GM12878 (cell line): Measurements from ENCODE around the gene GABBR2. TPM values are rescaled to one million over a fixed set of nuclear protein-coding genes. Genes with fewer than 3 reads are reported as not detected.

ENCODE experiments used
- ATAC-seq: fragments of 200-7000 bp; cut with Tn5 transposase; 3 replicates; pipeline ENCODE4 v1.9.1; 2020; ENCODE audit warnings: mild to moderate bottlenecking, moderate library complexity
- BruUV-seq: library from RNA; stranded (reverse); fragments of 400-500 nt; replicated peaks from 2 replicates; lab custom pipeline; 2021; lab: Mats Ljungman, UMichigan
- CTCF ChIA-PET: fragments of 300-600 bp; sonication (Branson Sonifier 250); formaldehyde crosslinking; extraction: SDS; loops from one replicate; lab custom pipeline; 2021; ENCODE audit warnings: inconsistent platforms; lab: Yijun Ruan, JAX
- POLR2A ChIA-PET: fragments of 350-600 bp; formaldehyde crosslinking; extraction: SDS; loops from one replicate; lab custom pipeline; 2021; ENCODE audit warnings: inconsistent platforms; lab: Charles Lee
- RAD21 ChIA-PET: fragments of 300-600 bp; sonication (Branson Sonifier 250); formaldehyde crosslinking; loops from one replicate; lab custom pipeline; 2023; ENCODE audit warnings: antibody characterized with exemption; ENCODE audit not compliant: unreplicated experiment; lab: Charles Lee
- SMC1A ChIA-PET: fragments of 300-600 bp; sonication (Branson Sonifier 250); formaldehyde crosslinking; loops from one replicate; lab custom pipeline; 2023; ENCODE audit not compliant: unreplicated experiment, uncharacterized antibody; lab: Charles Lee
- DNase-seq: peaks from one replicate; pipeline ENCODE4 v3.0.0-alpha.2; 2011; ENCODE audit warnings: low read depth, low spot score
- FAIRE-seq: peaks from 3 replicates; lab custom pipeline; 2011; peaks lifted over from hg19 to GRCh38; lab: Jason Lieb, UNC
- H2AFZ ChIP-seq: 2 replicates; pipeline ENCODE4 v1.6.0; 2011; ENCODE audit warnings: low read depth, low read length, control low read depth; ENCODE audit not compliant: control insufficient read depth
- H3K27ac ChIP-seq: 2 replicates; pipeline ENCODE4 v1.5.1; 2011; ENCODE audit warnings: control low read depth; ENCODE audit not compliant: control insufficient read depth, insufficient read depth
- H3K27me3 ChIP-seq, 2 experiments: replicated peaks in 1 of 2; 2 replicates each; pipeline versions ENCODE4 v1.6.0 to v1.6.1; 2011; ENCODE audit warnings: low read length in 1 of 2; ENCODE audit not compliant: control insufficient read depth in 2 of 2, insufficient read depth in 2 of 2
- H3K36me3 ChIP-seq, 2 experiments: 2 replicates each; pipeline ENCODE4 v1.5.1; 2011; ENCODE audit warnings: low read length in 1 of 2; ENCODE audit not compliant: control insufficient read depth in 2 of 2, insufficient read depth in 2 of 2
- H3K4me1 ChIP-seq: 2 replicates; pipeline ENCODE4 v1.6.1; 2011; ENCODE audit warnings: mild to moderate bottlenecking, low read length, moderate library complexity, mixed read lengths; ENCODE audit not compliant: control insufficient read depth, insufficient read depth
- H3K4me2 ChIP-seq: 2 replicates; pipeline ENCODE4 v1.6.0; 2011; ENCODE audit warnings: control low read depth; ENCODE audit not compliant: control insufficient read depth, insufficient read depth
- H3K4me3 ChIP-seq: fragments of 200-600 bp; sonication (generic); 2 replicates; pipeline ENCODE4 v1.5.1; 2016
- H3K79me2 ChIP-seq: 2 replicates; pipeline ENCODE4 v1.6.0; 2011; ENCODE audit warnings: low read length; ENCODE audit not compliant: control insufficient read depth, insufficient read depth
- H3K9ac ChIP-seq: 2 replicates; pipeline ENCODE4 v1.8.0; 2011; ENCODE audit warnings: low read length, control low read depth, mixed read lengths; ENCODE audit not compliant: control insufficient read depth, insufficient read depth
- H3K9me3 ChIP-seq: replicated peaks from 3 replicates; pipeline ENCODE4 v1.5.1; 2011; ENCODE audit warnings: mild to moderate bottlenecking, low read length; ENCODE audit not compliant: control insufficient read depth, insufficient read depth
- H4K20me1 ChIP-seq: 2 replicates; pipeline ENCODE4 v1.6.0; 2011; ENCODE audit not compliant: control insufficient read depth, insufficient read depth
- CBFB ChIP-seq: IDR thresholded peaks from 2 replicates; pipeline ENCODE4 v1.6.1; 2016; ENCODE audit warnings: antibody characterized with exemption, low read depth
- E4F1 ChIP-seq: fragments of 450-650 bp; IDR thresholded peaks from 2 replicates; pipeline ENCODE4 v1.6.1; 2018; ENCODE audit warnings: borderline replicate concordance, mild to moderate bottlenecking; ENCODE audit not compliant: partially characterized antibody
- IKZF2 ChIP-seq, 2 experiments: fragments of 450-650 bp; IDR thresholded peaks; 2 replicates each; pipeline ENCODE4 v1.6.1; 2017; ENCODE audit warnings: mild to moderate bottlenecking in 2 of 2, moderate library complexity in 2 of 2
- IRF5 ChIP-seq: fragments of 450-650 bp; IDR thresholded peaks from 2 replicates; pipeline ENCODE4 v1.6.1; 2017; ENCODE audit warnings: borderline replicate concordance
- KLF5 ChIP-seq: fragments of 450-650 bp; IDR thresholded peaks from 2 replicates; pipeline ENCODE4 v1.6.1; 2014; ENCODE audit warnings: mild to moderate bottlenecking; ENCODE audit not compliant: partially characterized antibody
- NFIC ChIP-seq: IDR thresholded peaks from 2 replicates; pipeline ENCODE4 v1.6.1; 2012; ENCODE audit warnings: low read depth, mild to moderate bottlenecking, inconsistent platforms, low read length, moderate library complexity
- POLR2AphosphoS2 ChIP-seq: IDR thresholded peaks from 2 replicates; pipeline ENCODE4 v1.6.1; 2011; ENCODE audit warnings: low read depth, mild to moderate bottlenecking, low read length, improper control_type of control experiment, moderate library complexity
- RBBP5 ChIP-seq: fragments of 200-600 bp; sonication (generic); conservative IDR thresholded peaks from 2 replicates; pipeline ENCODE4 v1.6.1; 2016
- SIX5 ChIP-seq: IDR thresholded peaks from 2 replicates; pipeline ENCODE4 v1.6.1; 2011; ENCODE audit warnings: mild to moderate bottlenecking, low read depth, low read length, moderate library complexity; ENCODE audit not compliant: severe bottlenecking
- SREBF2 ChIP-seq: IDR thresholded peaks from 2 replicates; pipeline ENCODE4 v1.6.1; 2012; ENCODE audit warnings: mild to moderate bottlenecking, low read length
- SUPT20H ChIP-seq: IDR thresholded peaks from 2 replicates; pipeline ENCODE4 v1.6.1; 2011; ENCODE audit warnings: low read depth, mild to moderate bottlenecking, low read length, moderate library complexity, borderline replicate concordance; ENCODE audit not compliant: control insufficient read depth
- ZNF274 ChIP-seq: IDR thresholded peaks from one replicate; pipeline ENCODE4 v1.8.0; 2011; ENCODE audit not compliant: insufficient read length, insufficient read depth
- WGBS: methylation state at CpG from one replicate; pipeline ENCODE4 v1.1.6; 2016; ENCODE audit warnings: low lambda C conversion rate; ENCODE audit not compliant: insufficient replicate concordance, insufficient coverage; ENCODE audit errors: missing lambda C conversion rate; 5-methylcytosine and 5-hydroxymethylcytosine counted together
- in situ Hi-C: fragments of 300-500 bp; cut with MboI; formaldehyde crosslinking; loops from 9 replicates; pipeline ENCODE4 v1.14.3; 2018; ENCODE audit warnings: mixed read lengths
- intact Hi-C: fragments of 100-400 bp; cut with micrococcal nuclease; formaldehyde crosslinking; loops from one replicate; pipeline ENCODE4 v1.14.2; 2022; ENCODE audit not compliant: unreplicated experiment
- polyA plus RNA-seq, 11 experiments: library from polyadenylated mRNA; depleted of rRNA in 4 of 11; unstranded in 6 of 11; stranded (reverse) in 5 of 11; fragments of >200 nt; fragmentation: Nextera tagmentation in 4 of 11; fragmentation: Illumina TruSeq in 1 of 11; extraction: Ambion mirVana in 4 of 11; extraction: Trizol in 1 of 11; gene quantifications; 1 replicate in 1 of 11; 2 replicates in 10 of 11; pipeline versions ENCODE4 v1.2.1 to v1.2.3, GENCODE V29; 2011 to 2016; ENCODE audit warnings: inconsistent platforms in 2 of 11, missing spikeins in 2 of 11, low read depth in 1 of 11
- total RNA-seq, 4 experiments: library from RNA; depleted of rRNA in 3 of 4; stranded (reverse); fragments of >200 nt in 3 of 4; fragmentation: Illumina TruSeq in 1 of 4; extraction: Trizol in 1 of 4; gene quantifications; 2 replicates each; pipeline versions ENCODE4 v1.2.1 to v1.2.3, GENCODE V29; 2013 to 2021
- TF ChIP-seq, protein P1 (sequence below): IDR thresholded peaks from 2 replicates; pipeline ENCODE4 v1.6.1; 2012; ENCODE audit warnings: low read depth, low read length, improper control_type of control experiment

Gene GABBR2
- total and polyA plus RNA-seq, 10 of the 15 experiments (the other 5 are each of a cell fraction or from before 2014, with no cell fraction given) = 0.02 to 2.2 (median 0.06) TPM; not detected in 2

GRCh38 chr9:98654247-98654646, 54.5 kb downstream of the GABBR2 start:
- in situ Hi-C loops = no loop called here

DNA sequence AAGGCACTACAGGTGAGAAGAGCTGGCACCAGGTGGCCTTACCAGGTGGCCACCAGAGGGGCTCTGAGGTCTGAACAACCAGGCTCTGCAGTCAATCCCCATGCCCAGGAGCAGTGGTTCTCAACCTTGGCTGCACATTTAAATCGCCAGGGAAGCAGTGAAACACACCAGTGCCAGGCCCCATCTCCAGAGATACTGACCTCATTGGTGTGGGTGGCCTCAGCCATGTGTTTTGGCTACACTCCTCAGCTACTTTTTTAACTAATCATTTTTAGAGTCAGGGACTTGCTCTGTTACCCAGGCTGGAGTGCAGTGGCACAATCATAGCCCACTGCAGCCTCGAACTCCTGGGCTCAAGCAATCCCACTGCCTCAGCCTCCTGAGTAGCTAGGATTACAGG, 56.0 kb downstream of the GABBR2 start:
- ATAC-seq (no peak), FAIRE-seq (no peak)
- H3K27ac ChIP-seq = no peak overlapping the region
- TF ChIP-seq, protein P1, sequence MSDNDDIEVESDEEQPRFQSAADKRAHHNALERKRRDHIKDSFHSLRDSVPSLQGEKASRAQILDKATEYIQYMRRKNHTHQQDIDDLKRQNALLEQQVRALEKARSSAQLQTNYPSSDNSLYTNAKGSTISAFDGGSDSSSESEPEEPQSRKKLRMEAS = no peak
- TF ChIP-seq IKZF2 (IDR thresholded peaks at IDR 0.05) = no peak
- no peak for TF ChIP-seq SUPT20H
- TF ChIP-seq E4F1 = no peak
- no peak for TF ChIP-seq RBBP5
- TF ChIP-seq SIX5 = no peak
- TF ChIP-seq CBFB = no peak
- no peak for TF ChIP-seq NFIC
- no peak for TF ChIP-seq SREBF2
- no peak for TF ChIP-seq ZNF274
- TF ChIP-seq POLR2AphosphoS2 = no peak

More at GRCh38 chr9:98654247-98654646, 54.5 kb downstream of the GABBR2 start:
- H3K27ac ChIP-seq = no peak overlapping the region
- H3K9me3 ChIP-seq = no peaks in the 10 kb centered on the region
- 43% methylated on average over 6 of the region's 6 CpGs for WGBS
- FAIRE-seq (no peak), ATAC-seq (no peak), DNase-seq (no peak)
- H3K27me3 ChIP-seq = peaks cover 0 to 4% of the 10 kb centered on the region in 2 experiments; a peak in 1 of 4 replicates
- no peak overlapping the region for H3K4me3 ChIP-seq
- no peak overlapping the region for H3K4me2 ChIP-seq
- no peak overlapping the region for H3K9ac ChIP-seq
- H2AFZ ChIP-seq = no peak overlapping the region
- POLR2A ChIA-PET = no interaction called here
- no peaks in the 10 kb centered on the region for H3K36me3 ChIP-seq
- no peaks in the 10 kb centered on the region for H3K4me1 ChIP-seq
- no peaks in the 10 kb centered on the region for H4K20me1 ChIP-seq
- TF ChIP-seq KLF5 (no peak), IRF5 (no peak)
- SMC1A ChIA-PET = no interaction called here
- CTCF ChIA-PET = no interaction called here
- BruUV-seq = no TSS peak
- intact Hi-C loops = no loop called here
- H3K79me2 ChIP-seq = no peaks in the 10 kb centered on the region
- RAD21 ChIA-PET = no interaction called here

More for the DNA sequence above, 56.0 kb downstream of the GABBR2 start:
- RAD21 ChIA-PET = no interaction called here
- Histone ChIP-seq H3K4me2 (no peak overlapping the region), H3K4me3 (no peak overlapping the region), H2AFZ (no peak overlapping the region), H3K79me2 (no peaks in the 10 kb centered on the region), H4K20me1 (no peaks in the 10 kb centered on the region), H3K27me3 (peaks cover 0 to 4% of the 10 kb centered on the region in 2 experiments; a peak in 1 of 4 replicates), H3K9me3 (no peaks in the 10 kb centered on the region), H3K36me3 (no peaks in the 10 kb centered on the region), H3K9ac (no peak overlapping the region), H3K4me1 (no peaks in the 10 kb centered on the region)
- 11% methylated on average over 2 of the region's 2 CpGs for WGBS
- DNase-seq = no peak
- in situ Hi-C loops (no loop called here), intact Hi-C loops (no loop called here)
- CTCF ChIA-PET = no interaction called here
- POLR2A ChIA-PET = no interaction called here
- SMC1A ChIA-PET = no interaction called here
- no TSS peak for BruUV-seq
